GM12878 (cell line): ENCODE data around the gene FBXL7. TPM values are rescaled to one million over a fixed set of nuclear protein-coding genes. Genes with fewer than 3 reads are reported as not detected.

Experiments used
- ATAC-seq: fragments of 200-7000 bp; cut with Tn5 transposase; 3 replicates; pipeline ENCODE4 v1.9.1; 2020; ENCODE audit warnings: mild to moderate bottlenecking, moderate library complexity
- BruUV-seq: library from RNA; stranded (reverse); fragments of 400-500 nt; replicated peaks from 2 replicates; lab custom pipeline; 2021; lab: Mats Ljungman, UMichigan
- CTCF ChIA-PET: fragments of 300-600 bp; sonication (Branson Sonifier 250); formaldehyde crosslinking; extraction: SDS; loops from one replicate; lab custom pipeline; 2021; ENCODE audit warnings: inconsistent platforms; lab: Yijun Ruan, JAX
- POLR2A ChIA-PET: fragments of 350-600 bp; formaldehyde crosslinking; extraction: SDS; loops from one replicate; lab custom pipeline; 2021; ENCODE audit warnings: inconsistent platforms; lab: Charles Lee
- RAD21 ChIA-PET: fragments of 300-600 bp; sonication (Branson Sonifier 250); formaldehyde crosslinking; loops from one replicate; lab custom pipeline; 2023; ENCODE audit warnings: antibody characterized with exemption; ENCODE audit not compliant: unreplicated experiment; lab: Charles Lee
- SMC1A ChIA-PET: fragments of 300-600 bp; sonication (Branson Sonifier 250); formaldehyde crosslinking; loops from one replicate; lab custom pipeline; 2023; ENCODE audit not compliant: unreplicated experiment, uncharacterized antibody; lab: Charles Lee
- DNase-seq: peaks from one replicate; pipeline ENCODE4 v3.0.0-alpha.2; 2011; ENCODE audit warnings: low read depth, low spot score
- FAIRE-seq: peaks from 3 replicates; lab custom pipeline; 2011; peaks lifted over from hg19 to GRCh38; lab: Jason Lieb, UNC
- H2AFZ ChIP-seq: 2 replicates; pipeline ENCODE4 v1.6.0; 2011; ENCODE audit warnings: low read depth, low read length, control low read depth; ENCODE audit not compliant: control insufficient read depth
- H3K27ac ChIP-seq: 2 replicates; pipeline ENCODE4 v1.5.1; 2011; ENCODE audit warnings: control low read depth; ENCODE audit not compliant: control insufficient read depth, insufficient read depth
- H3K27me3 ChIP-seq, 2 experiments: replicated peaks in 1 of 2; 2 replicates each; pipeline versions ENCODE4 v1.6.0 to v1.6.1; 2011; ENCODE audit warnings: low read length in 1 of 2; ENCODE audit not compliant: control insufficient read depth in 2 of 2, insufficient read depth in 2 of 2
- H3K36me3 ChIP-seq, 2 experiments: 2 replicates each; pipeline ENCODE4 v1.5.1; 2011; ENCODE audit warnings: low read length in 1 of 2; ENCODE audit not compliant: control insufficient read depth in 2 of 2, insufficient read depth in 2 of 2
- H3K4me1 ChIP-seq: 2 replicates; pipeline ENCODE4 v1.6.1; 2011; ENCODE audit warnings: mild to moderate bottlenecking, low read length, moderate library complexity, mixed read lengths; ENCODE audit not compliant: control insufficient read depth, insufficient read depth
- H3K4me2 ChIP-seq: 2 replicates; pipeline ENCODE4 v1.6.0; 2011; ENCODE audit warnings: control low read depth; ENCODE audit not compliant: control insufficient read depth, insufficient read depth
- H3K4me3 ChIP-seq: fragments of 200-600 bp; sonication (generic); 2 replicates; pipeline ENCODE4 v1.5.1; 2016
- H3K79me2 ChIP-seq: 2 replicates; pipeline ENCODE4 v1.6.0; 2011; ENCODE audit warnings: low read length; ENCODE audit not compliant: control insufficient read depth, insufficient read depth
- H3K9ac ChIP-seq: 2 replicates; pipeline ENCODE4 v1.8.0; 2011; ENCODE audit warnings: low read length, control low read depth, mixed read lengths; ENCODE audit not compliant: control insufficient read depth, insufficient read depth
- H3K9me3 ChIP-seq: replicated peaks from 3 replicates; pipeline ENCODE4 v1.5.1; 2011; ENCODE audit warnings: mild to moderate bottlenecking, low read length; ENCODE audit not compliant: control insufficient read depth, insufficient read depth
- H4K20me1 ChIP-seq: 2 replicates; pipeline ENCODE4 v1.6.0; 2011; ENCODE audit not compliant: control insufficient read depth, insufficient read depth
- CTCF ChIP-seq, 3 experiments: IDR thresholded peaks in 2 of 3; conservative IDR thresholded peaks in 1 of 3; 2 replicates each; pipeline ENCODE4 v1.5.1; 2011; ENCODE audit warnings: low read depth in 3 of 3, low read length in 3 of 3, mild to moderate bottlenecking in 3 of 3, control low read depth in 2 of 3, moderate library complexity in 2 of 3, inconsistent platforms in 1 of 3, mixed read lengths in 1 of 3; ENCODE audit not compliant: control insufficient read depth in 2 of 3, insufficient read depth in 1 of 3; ENCODE audit errors: extremely low read depth in 1 of 3
- FOS ChIP-seq: IDR thresholded peaks from 3 replicates; pipeline ENCODE4 v1.6.1; 2011; ENCODE audit warnings: borderline replicate concordance; ENCODE audit not compliant: insufficient read length; ENCODE audit errors: extremely low read depth
- HDAC6 ChIP-seq: fragments of 200-600 bp; sonication (generic); IDR thresholded peaks from one replicate; pipeline ENCODE4 v1.8.0; 2017; ENCODE audit warnings: antibody characterized with exemption; ENCODE audit not compliant: unreplicated experiment
- MYB ChIP-seq: fragments of 150-350 bp; IDR thresholded peaks from 2 replicates; pipeline ENCODE4 v1.6.1; 2014; ENCODE audit warnings: mild to moderate bottlenecking, low read depth, low read length, borderline replicate concordance
- POLR2AphosphoS5 ChIP-seq: IDR thresholded peaks from 2 replicates; pipeline ENCODE4 v1.6.1; 2011; ENCODE audit warnings: mild to moderate bottlenecking, low read length, inconsistent platforms
- RAD51 ChIP-seq: fragments of 450-650 bp; IDR thresholded peaks from 2 replicates; pipeline ENCODE4 v1.6.1; 2016; ENCODE audit warnings: moderate library complexity, mild to moderate bottlenecking, inconsistent platforms
- TARDBP ChIP-seq: IDR thresholded peaks from 2 replicates; pipeline ENCODE4 v1.6.1; 2016; ENCODE audit warnings: borderline replicate concordance
- WGBS: methylation state at CpG from one replicate; pipeline ENCODE4 v1.1.6; 2016; ENCODE audit warnings: low lambda C conversion rate; ENCODE audit not compliant: insufficient replicate concordance, insufficient coverage; ENCODE audit errors: missing lambda C conversion rate; 5-methylcytosine and 5-hydroxymethylcytosine counted together
- in situ Hi-C: fragments of 300-500 bp; cut with MboI; formaldehyde crosslinking; loops from 9 replicates; pipeline ENCODE4 v1.14.3; 2018; ENCODE audit warnings: mixed read lengths
- intact Hi-C: fragments of 100-400 bp; cut with micrococcal nuclease; formaldehyde crosslinking; loops from one replicate; pipeline ENCODE4 v1.14.2; 2022; ENCODE audit not compliant: unreplicated experiment
- polyA plus RNA-seq, 11 experiments: library from polyadenylated mRNA; depleted of rRNA in 4 of 11; unstranded in 6 of 11; stranded (reverse) in 5 of 11; fragments of >200 nt; fragmentation: Nextera tagmentation in 4 of 11; fragmentation: Illumina TruSeq in 1 of 11; extraction: Ambion mirVana in 4 of 11; extraction: Trizol in 1 of 11; gene quantifications; 1 replicate in 1 of 11; 2 replicates in 10 of 11; pipeline versions ENCODE4 v1.2.1 to v1.2.3, GENCODE V29; 2011 to 2016; ENCODE audit warnings: inconsistent platforms in 2 of 11, missing spikeins in 2 of 11, low read depth in 1 of 11
- total RNA-seq, 4 experiments: library from RNA; depleted of rRNA in 3 of 4; stranded (reverse); fragments of >200 nt in 3 of 4; fragmentation: Illumina TruSeq in 1 of 4; extraction: Trizol in 1 of 4; gene quantifications; 2 replicates each; pipeline versions ENCODE4 v1.2.1 to v1.2.3, GENCODE V29; 2013 to 2021

Gene FBXL7
- total and polyA plus RNA-seq, 10 of the 15 experiments (the other 5 are each of a cell fraction or from before 2014, with no cell fraction given) = 0.03 to 0.44 (median 0.16) TPM

- CTCF ChIA-PET = no interaction called here
- ATAC-seq = no peak
- SMC1A ChIA-PET = interaction anchor here (0.7 kb wide), 1 partner anchor 936 kb away, joined by 3 read pairs; no protein-coding TSS in a partner anchor
- in situ Hi-C loops (no loop called here), intact Hi-C loops (no loop called here)
- BruUV-seq = no TSS peak
- no peak for DNase-seq
- Histone ChIP-seq H3K9me3 (no peaks in the 10 kb centered on the region), H3K36me3 (no peaks in the 10 kb centered on the region), H3K79me2 (no peaks in the 10 kb centered on the region), H3K4me2 (no peak overlapping the region), H3K9ac (no peak overlapping the region), H3K4me1 (no peaks in the 10 kb centered on the region), H2AFZ (no peak overlapping the region), H3K4me3 (no peak overlapping the region), H4K20me1 (no peaks in the 10 kb centered on the region), H3K27me3 (no peaks in the 10 kb centered on the region), H3K27ac (no peak overlapping the region)
- RAD21 ChIA-PET = no interaction called here
- POLR2A ChIA-PET = no interaction called here
- 0% methylated on average over 1 of the region's 1 CpG for WGBS
- TF ChIP-seq FOS (no peak), HDAC6 (no peak), POLR2AphosphoS5 (no peak), TARDBP (no peak), CTCF (IDR thresholded peaks at IDR 0.05 in 2 of 3, conservative IDR thresholded peaks at IDR 0.05 in 1 of 3; ENCODE audit: control insufficient read depth in 2 of 3, extremely low read depth in 1 of 3, insufficient read depth in 1 of 3, low read depth in 3 of 3, low read length in 3 of 3) (no peak), RAD51 (no peak), MYB (no peak)
- FAIRE-seq = no peak
Measured at GRCh38 chr5:15571081-15571480, 71.1 kb downstream of the FBXL7 start.
